CD14-positive monocyte (primary cell): ENCODE measurements around the gene ARRB2. TPM values are rescaled to one million over a fixed set of nuclear protein-coding genes. Genes with fewer than 3 reads are reported as not detected.

Experiments
- DNase-seq, 3 donors: peaks; one replicate each; pipeline ENCODE4 v3.0.0-alpha.2; 2011 to 2022
- H2AFZ ChIP-seq: 2 replicates; pipeline ENCODE4 v1.6.0; 2012; ENCODE audit warnings: mild to moderate bottlenecking, low read depth, low read length, inconsistent platforms; ENCODE audit not compliant: insufficient read depth, poor library complexity, severe bottlenecking
- H3K27ac ChIP-seq, 2 donors: 1 replicate in 1 of 2; 2 replicates in 1 of 2; pipeline ENCODE4 v1.5.1; 2012 to 2013; ENCODE audit warnings: low read length in 2 of 2, control low read depth in 1 of 2, inconsistent platforms in 1 of 2, low read depth in 1 of 2, mild to moderate bottlenecking in 1 of 2
- H3K27me3 ChIP-seq, 2 donors: one replicate each; pipeline versions ENCODE4 v1.6.0 to v1.6.1; 2011 to 2013; ENCODE audit warnings: low read length in 2 of 2; ENCODE audit not compliant: control insufficient read depth in 2 of 2, insufficient read depth in 2 of 2
- H3K36me3 ChIP-seq, 2 donors: replicated peaks in 1 of 2; 1 replicate in 1 of 2; 2 replicates in 1 of 2; pipeline versions ENCODE4 v1.5.1 to v1.6.1; 2012 to 2013; ENCODE audit warnings: low read length in 2 of 2, control low read depth in 1 of 2, inconsistent platforms in 1 of 2, mild to moderate bottlenecking in 1 of 2; ENCODE audit not compliant: insufficient read depth in 2 of 2, control insufficient read depth in 1 of 2
- H3K4me1 ChIP-seq, 2 donors: 1 replicate in 1 of 2; 2 replicates in 1 of 2; pipeline versions ENCODE4 v1.5.1 to v1.6.1; 2012 to 2013; ENCODE audit warnings: low read length in 2 of 2, control low read depth in 1 of 2, inconsistent platforms in 1 of 2, mild to moderate bottlenecking in 1 of 2, moderate library complexity in 1 of 2; ENCODE audit not compliant: insufficient read depth in 2 of 2, control insufficient read depth in 1 of 2
- H3K4me2 ChIP-seq: replicated peaks from 2 replicates; pipeline ENCODE3; 2012; ENCODE audit warnings: low read length, moderate library complexity, mild to moderate bottlenecking; ENCODE audit not compliant: poor library complexity, severe bottlenecking; ENCODE audit errors: extremely low read depth
- H3K4me3 ChIP-seq, 3 experiments: fragments of 200-600 bp in 1 of 3; sonication (generic) in 1 of 3; replicated peaks in 1 of 3; 1 replicate in 2 of 3; 2 replicates in 1 of 3; pipeline ENCODE4 v1.5.1; 2011 to 2013; ENCODE audit warnings: low read length in 3 of 3, mild to moderate bottlenecking in 3 of 3, control low read depth in 2 of 3, low read depth in 2 of 3, inconsistent platforms in 1 of 3, moderate library complexity in 1 of 3
- H3K79me2 ChIP-seq: 2 replicates; pipeline ENCODE4 v1.6.0; 2012; ENCODE audit warnings: mild to moderate bottlenecking, control low read depth, inconsistent platforms, low read length, moderate library complexity; ENCODE audit not compliant: insufficient read depth
- H3K9ac ChIP-seq: 2 replicates; pipeline ENCODE4 v1.6.0; 2017; ENCODE audit warnings: low read length, mild to moderate bottlenecking; ENCODE audit not compliant: insufficient read depth, poor library complexity, severe bottlenecking
- H3K9me3 ChIP-seq, 2 donors: replicated peaks in 1 of 2; 1 replicate in 1 of 2; 2 replicates in 1 of 2; pipeline versions ENCODE4 v1.5.1 to v1.6.1; 2012 to 2013; ENCODE audit warnings: low read length in 2 of 2, control low read depth in 1 of 2; ENCODE audit not compliant: control insufficient read depth in 1 of 2, insufficient read depth in 1 of 2
- H4K20me1 ChIP-seq: 2 replicates; pipeline ENCODE4 v1.6.0; 2012; ENCODE audit warnings: mild to moderate bottlenecking, low read length, control low read depth, moderate library complexity; ENCODE audit not compliant: insufficient read depth
- H3K27ac Mint-ChIP-seq, 7 donors: one replicate each; pipeline ENCODE4 v1.8.0; 2020; ENCODE audit warnings: mild to moderate bottlenecking in 7 of 7, mixed read lengths in 7 of 7, moderate library complexity in 6 of 7, inconsistent platforms in 2 of 7
- H3K27me3 Mint-ChIP-seq, 3 donors: one replicate each; pipeline ENCODE4 v1.8.0; 2021 to 2022; ENCODE audit warnings: low read depth in 3 of 3, mild to moderate bottlenecking in 3 of 3, mixed read lengths in 3 of 3, moderate library complexity in 3 of 3, inconsistent platforms in 1 of 3
- H3K36me3 Mint-ChIP-seq, 2 donors: one replicate each; pipeline ENCODE4 v1.8.0; 2020; ENCODE audit warnings: mixed read lengths in 2 of 2, inconsistent platforms in 1 of 2, mild to moderate bottlenecking in 1 of 2
- H3K4me1 Mint-ChIP-seq: one replicate; pipeline ENCODE4 v1.8.0; 2020; ENCODE audit warnings: mild to moderate bottlenecking, mixed read lengths
- H3K4me3 Mint-ChIP-seq, 2 donors: one replicate each; pipeline ENCODE4 v1.8.0; 2020; ENCODE audit warnings: mild to moderate bottlenecking in 2 of 2, mixed read lengths in 2 of 2, moderate library complexity in 1 of 2
- H3K9me3 Mint-ChIP-seq, 7 donors: one replicate each; pipeline ENCODE4 v1.8.0; 2020 to 2022; ENCODE audit warnings: mixed read lengths in 7 of 7, mild to moderate bottlenecking in 6 of 7, moderate library complexity in 6 of 7, inconsistent platforms in 2 of 7
- CTCF ChIP-seq: fragments of 200-600 bp; IDR thresholded peaks from one replicate; pipeline ENCODE4 v1.8.0; 2022; ENCODE audit warnings: antibody characterized with exemption, mild to moderate bottlenecking
- WGBS: methylation state at CpG from one replicate; pipeline ENCODE4 v1.1.5; 2013; ENCODE audit warnings: missing lambda C conversion rate; ENCODE audit not compliant: insufficient coverage; 5-methylcytosine and 5-hydroxymethylcytosine counted together
- intact Hi-C, 2 donors: fragments of 100-400 bp; cut with micrococcal nuclease; formaldehyde crosslinking; loops; one replicate each; pipeline versions ENCODE4 v1.15.0 to v1.15.1; 2023
- polyA plus RNA-seq, 3 donors: library from polyadenylated mRNA; depleted of rRNA in 1 of 3; unstranded in 2 of 3; stranded (reverse) in 1 of 3; fragments of 300-500 nt in 2 of 3; fragments of >200 nt in 1 of 3; fragmentation: Illumina TruSeq in 2 of 3; gene quantifications; 1 replicate in 2 of 3; 2 replicates in 1 of 3; pipeline ENCODE4 v1.2.3, GENCODE V29; 2012 to 2021

ARRB2 gene
- polyA plus RNA-seq, 3 donors, result 134 to 760 (median 150) TPM

GRCh38 chr17:4747847-4748246 is 37.4 kb downstream of the ARRB2 start:
- Histone ChIP-seq H3K4me2 (peak overlapping the region; percentile 62), H3K79me2 (no peaks in the 10 kb centered on the region), H3K27ac (peak overlapping the region; percentile 47 to 63), H2AFZ (no peak overlapping the region), H3K4me1 (peaks cover 42 to 47% of the 10 kb centered on the region in 2 donors), H3K36me3 (no peaks in the 10 kb centered on the region), H3K9me3 (no peaks in the 10 kb centered on the region), H3K4me3 (peak overlapping the region in 1 of 3 experiments; percentile 53), H3K9ac (no peak overlapping the region), H4K20me1 (no peaks in the 10 kb centered on the region), H3K27me3 (peaks cover 7 to 24% of the 10 kb centered on the region in 2 donors)
- Mint-ChIP-seq H3K36me3 (peaks cover 0 to 5% of the 10 kb centered on the region in 2 donors), H3K4me3 (peak overlapping the region; percentile 77 to 84), H3K9me3 (peaks cover 0 to 2% (median 0%) of the 10 kb centered on the region in 7 donors), H3K27me3 (peaks cover 29 to 68% (median 31%) of the 10 kb centered on the region in 3 donors), H3K4me1 (peaks cover 55% of the 10 kb centered on the region), H3K27ac (peak overlapping the region; percentile 89 to 97 (median 92))
- WGBS, result 0% methylated on average over 1 of the region's 5 CpGs
- intact Hi-C loops, result no loop called here
- peak; percentile 79 to 88 (median 79) for DNase-seq
- TF ChIP-seq CTCF, result no peak

GRCh38 chr17:4748686-4749085 is 38.3 kb downstream of the ARRB2 start:
- peaks cover 0 to 2% (median 0%) of the 10 kb centered on the region in 7 donors for H3K9me3 Mint-ChIP-seq
- no peak for TF ChIP-seq CTCF
- peaks cover 55% of the 10 kb centered on the region for H3K4me1 Mint-ChIP-seq
- peaks cover 29 to 66% (median 33%) of the 10 kb centered on the region in 3 donors for H3K27me3 Mint-ChIP-seq
- H3K27me3 ChIP-seq, result peaks cover 9 to 23% of the 10 kb centered on the region in 2 donors
- 50% methylated on average over 1 of the region's 4 CpGs for WGBS
- H3K79me2 ChIP-seq, result no peaks in the 10 kb centered on the region
- peak overlapping the region; percentile 77 to 84 for H3K4me3 Mint-ChIP-seq
- no peaks in the 10 kb centered on the region for H3K36me3 ChIP-seq
- H3K4me2 ChIP-seq, result peak overlapping the region; percentile 62
- H2AFZ ChIP-seq, result no peak overlapping the region
- intact Hi-C loops, result no loop called here
- peaks cover 42 to 47% of the 10 kb centered on the region in 2 donors for H3K4me1 ChIP-seq
- peaks cover 0 to 5% of the 10 kb centered on the region in 2 donors for H3K36me3 Mint-ChIP-seq
- no peak overlapping the region for H3K9ac ChIP-seq
- H3K9me3 ChIP-seq, result no peaks in the 10 kb centered on the region
- peak overlapping the region; percentile 89 to 97 (median 92) for H3K27ac Mint-ChIP-seq
- DNase-seq, result peak in 1 of 3 donors; percentile 20
- peak overlapping the region in 1 of 2 donors; percentile 47 for H3K27ac ChIP-seq
- peak overlapping the region in 1 of 3 experiments; percentile 53 for H3K4me3 ChIP-seq
- H4K20me1 ChIP-seq, result no peaks in the 10 kb centered on the region
